Measurements from ENCODE around the gene RPTOR.

The RPTOR gene

GRCh38 chr17:80805032-80805751 lies 260.6 kb downstream of the RPTOR start:
- no peak for TF ChIP-seq CTCF (IDR thresholded peaks at IDR 0.05; ENCODE audit: insufficient read depth, missing control alignments)
- no peak for DNase-seq (ENCODE audit: insufficient read length, low spot score)
- FAIRE-seq, result no peak

GRCh38 chr17:80807014-80807413 lies 262.4 kb downstream of the RPTOR start:
- no peak for TF ChIP-seq CTCF (IDR thresholded peaks at IDR 0.05; ENCODE audit: insufficient read depth, missing control alignments)
- no peak for DNase-seq (ENCODE audit: insufficient read length, low spot score)
- FAIRE-seq, result no peak

- FAIRE-seq, result no peak
- no peak for TF ChIP-seq CTCF (IDR thresholded peaks at IDR 0.05; ENCODE audit: insufficient read depth, missing control alignments)
- no peak for DNase-seq (ENCODE audit: insufficient read length, low spot score)
Observed at GRCh38 chr17:80807882-80808281, 263.2 kb downstream of the RPTOR start.

GRCh38 chr17:80811181-80812105 lies 266.8 kb downstream of the RPTOR start:
- FAIRE-seq (no peak), DNase-seq (ENCODE audit: insufficient read length, low spot score) (no peak)
- no peak for TF ChIP-seq CTCF (IDR thresholded peaks at IDR 0.05; ENCODE audit: insufficient read depth, missing control alignments)

GRCh38 chr17:80812362-80813088 lies 267.9 kb downstream of the RPTOR start:
- no peak for DNase-seq (ENCODE audit: insufficient read length, low spot score)
- FAIRE-seq, result no peak
- TF ChIP-seq CTCF (IDR thresholded peaks at IDR 0.05; ENCODE audit: insufficient read depth, missing control alignments), result no peak

- no peak for TF ChIP-seq CTCF (IDR thresholded peaks at IDR 0.05; ENCODE audit: insufficient read depth, missing control alignments)
- no peak for FAIRE-seq
- no peak for DNase-seq (ENCODE audit: insufficient read length, low spot score)
Observed at GRCh38 chr17:80813318-80813717, 268.7 kb downstream of the RPTOR start.
